K562 (cell line): ENCODE results near the gene ASB11. TPM values are rescaled to one million over a fixed set of nuclear protein-coding genes. Genes with fewer than 3 reads are reported as not detected.
A peak's percentile ranks its signal among the peaks of the same experiment; 100 is the strongest.

Source experiments
- CREB3L1 ChIP-seq: fragments of 450-650 bp; IDR thresholded peaks from 2 replicates; pipeline ENCODE4 v1.6.1; 2014; ENCODE audit warnings: low read depth, mild to moderate bottlenecking, moderate library complexity, borderline replicate concordance
- EWSR1 ChIP-seq: fragments of 450-650 bp; IDR thresholded peaks from 2 replicates; pipeline ENCODE4 v1.6.1; 2018; ENCODE audit warnings: borderline replicate concordance, mild to moderate bottlenecking, low read depth, moderate library complexity; ENCODE audit not compliant: partially characterized antibody
- HCFC1 ChIP-seq: IDR thresholded peaks from 2 replicates; pipeline ENCODE4 v1.6.1; 2012; ENCODE audit warnings: low read depth, low read length, improper control_type of control experiment
- SPI1 ChIP-seq: IDR thresholded peaks from 2 replicates; pipeline ENCODE4 v1.6.1; 2011; ENCODE audit warnings: low read depth, low read length, control low read depth, borderline replicate concordance
- TARDBP ChIP-seq: fragments of 450-650 bp; IDR thresholded peaks from 2 replicates; pipeline ENCODE4 v1.6.1; 2016
- TFAP4 ChIP-seq: sonication (generic); formaldehyde crosslinking; IDR thresholded peaks from 2 replicates; pipeline ENCODE4 v1.8.0; 2022; ENCODE audit warnings: missing genetic modification reagents, mild to moderate bottlenecking, moderate library complexity, borderline replicate concordance
- ZBTB40 ChIP-seq, 2 experiments: fragments of 450-650 bp in 1 of 2; sonication (generic) in 1 of 2; formaldehyde crosslinking in 1 of 2; IDR thresholded peaks; 2 replicates each; pipeline versions ENCODE4 v1.7.1 to v1.9.0; 2016 to 2022; ENCODE audit warnings: inconsistent platforms in 1 of 2, mild to moderate bottlenecking in 1 of 2, missing genetic modification reagents in 1 of 2
- ZNF134 ChIP-seq: fragments of 250-450 bp; sonication (Bioruptor Pico); conservative IDR thresholded peaks from 2 replicates; pipeline ENCODE4 v1.4.0; 2020
- ZNF280B ChIP-seq: fragments of 250-450 bp; sonication (Bioruptor Pico); IDR thresholded peaks from 2 replicates; pipeline ENCODE4 v1.5.1; 2021; ENCODE audit warnings: mild to moderate bottlenecking
- ZNF324 ChIP-seq: fragments of 250-450 bp; sonication (Bioruptor Pico); IDR thresholded peaks from 2 replicates; pipeline ENCODE4 v1.4.0; 2020; ENCODE audit warnings: mild to moderate bottlenecking
- polyA plus RNA-seq, 8 experiments: library from polyadenylated mRNA; depleted of rRNA in 4 of 8; stranded (reverse) in 5 of 8; unstranded in 3 of 8; fragments of >200 nt; fragmentation: Nextera tagmentation in 2 of 8; fragmentation: Illumina TruSeq in 1 of 8; extraction: Ambion mirVana in 2 of 8; extraction: Trizol in 1 of 8; gene quantifications; 2 replicates each; pipeline versions ENCODE4 v1.2.1 to v1.2.3, GENCODE V29; 2011 to 2014; ENCODE audit warnings: inconsistent platforms in 1 of 8, missing spikeins in 1 of 8
- total RNA-seq, 7 experiments: library from RNA; depleted of rRNA in 6 of 7; stranded (reverse); fragments of >200 nt in 6 of 7; fragmentation: Illumina TruSeq in 2 of 7; extraction: Trizol in 2 of 7; gene quantifications; 2 replicates each; pipeline versions ENCODE4 v1.2.1 to v1.2.3, GENCODE V29; 2011 to 2021; ENCODE audit warnings: low replicate concordance in 1 of 7

The ASB11 gene
- total and polyA plus RNA-seq, 9 of the 15 experiments (the other 6 are each of a cell fraction or from before 2014, with no cell fraction given) = not detected

- no peak for TF ChIP-seq CREB3L1
- TF ChIP-seq TFAP4 (CRISPR knock-in tag) = peak; percentile 97
- TF ChIP-seq SPI1 = no peak
- TF ChIP-seq ZNF134 (CRISPR knock-in tag) = no peak
- TF ChIP-seq ZNF324 = no peak
- TF ChIP-seq EWSR1 = no peak
- TF ChIP-seq ZBTB40 (IDR thresholded peaks at IDR 0.05) = 0 out of 2 replicates have a peak, but pooled peaks have one; percentile 27
- no peak for TF ChIP-seq ZBTB40 (CRISPR knock-in tag; IDR thresholded peaks at IDR 0.05)
- TF ChIP-seq HCFC1 = peak; percentile 56
- TF ChIP-seq TARDBP = no peak
- TF ChIP-seq ZNF280B (CRISPR knock-in tag) = no peak
Observed at GRCh38 chrX:15335135-15336022, 19.9 kb upstream of the ASB11 start, which contains the start of gene PIGA (continued).
